K562 (cell line): ENCODE measurements around the gene NRSN2. TPM values are rescaled to one million over a fixed set of nuclear protein-coding genes. Genes with fewer than 3 reads are reported as not detected.
A peak's percentile ranks its signal among the peaks of the same experiment; 100 is the strongest.

Source experiments
- BCLAF1 ChIP-seq, 2 experiments: fragments of 450-650 bp in 1 of 2; IDR thresholded peaks; 2 replicates each; pipeline ENCODE4 v1.6.1; 2011 to 2017; ENCODE audit warnings: low read depth in 2 of 2, antibody characterized with exemption in 1 of 2, borderline replicate concordance in 1 of 2, low read length in 1 of 2, mild to moderate bottlenecking in 1 of 2, mixed read lengths in 1 of 2; ENCODE audit not compliant: control insufficient read depth in 1 of 2
- CCNT2 ChIP-seq: IDR thresholded peaks from 2 replicates; pipeline ENCODE4 v1.6.1; 2011; ENCODE audit warnings: borderline replicate concordance, low read depth, mild to moderate bottlenecking, moderate library complexity, mixed read lengths, low read length; ENCODE audit not compliant: insufficient read length; ENCODE audit errors: extremely low read depth
- ERF ChIP-seq: fragments of 450-650 bp; formaldehyde crosslinking; IDR thresholded peaks from 2 replicates; pipeline ENCODE4 v1.4.0; 2020; ENCODE audit warnings: mild to moderate bottlenecking, mixed read lengths
- ESRRA ChIP-seq: fragments of 450-650 bp; IDR thresholded peaks from 2 replicates; pipeline ENCODE4 v1.6.1; 2014; ENCODE audit warnings: low read depth, mild to moderate bottlenecking, moderate library complexity, borderline replicate concordance
- FOXM1 ChIP-seq, 2 experiments: fragments of 450-650 bp in 1 of 2; sonication (generic) in 1 of 2; formaldehyde crosslinking in 1 of 2; IDR thresholded peaks; 2 replicates each; pipeline versions ENCODE4 v1.6.1 to v1.9.0; 2017 to 2022; ENCODE audit warnings: low read depth in 2 of 2, mild to moderate bottlenecking in 2 of 2, missing genetic modification reagents in 1 of 2, moderate library complexity in 1 of 2
- HCFC1 ChIP-seq: IDR thresholded peaks from 2 replicates; pipeline ENCODE4 v1.6.1; 2012; ENCODE audit warnings: low read depth, low read length, improper control_type of control experiment
- ILF3 ChIP-seq: fragments of 450-650 bp; IDR thresholded peaks from 2 replicates; pipeline ENCODE4 v1.6.1; 2018; ENCODE audit warnings: antibody characterized with exemption, mild to moderate bottlenecking, moderate library complexity, borderline replicate concordance
- THAP12 ChIP-seq: fragments of 250-450 bp; sonication (Bioruptor Pico); IDR thresholded peaks from 2 replicates; pipeline ENCODE4 v1.9.0; 2021; ENCODE audit warnings: mild to moderate bottlenecking, inconsistent platforms
- XRCC3 ChIP-seq: fragments of 450-650 bp; IDR thresholded peaks from 2 replicates; pipeline ENCODE4 v1.6.1; 2017; ENCODE audit warnings: mild to moderate bottlenecking, moderate library complexity
- ZBTB9 ChIP-seq: fragments of 450-650 bp; formaldehyde crosslinking; IDR thresholded peaks from 2 replicates; pipeline ENCODE4 v1.4.0; 2020; ENCODE audit warnings: mild to moderate bottlenecking, moderate library complexity
- ZNF12 ChIP-seq: sonication (generic); formaldehyde crosslinking; IDR thresholded peaks from 2 replicates; pipeline ENCODE4 v1.4.0; 2020; ENCODE audit warnings: mild to moderate bottlenecking, missing genetic modification reagents
- ZNF121 ChIP-seq: sonication (generic); formaldehyde crosslinking; conservative IDR thresholded peaks from 2 replicates; pipeline ENCODE4 v1.8.0; 2022; ENCODE audit warnings: missing genetic modification reagents
- ZNF668 ChIP-seq: fragments of 250-450 bp; sonication (Bioruptor Pico); IDR thresholded peaks from 2 replicates; pipeline ENCODE4 v1.8.0; 2022; ENCODE audit warnings: mild to moderate bottlenecking, inconsistent platforms
- polyA plus RNA-seq, 8 experiments: library from polyadenylated mRNA; depleted of rRNA in 4 of 8; stranded (reverse) in 5 of 8; unstranded in 3 of 8; fragments of >200 nt; fragmentation: Nextera tagmentation in 2 of 8; fragmentation: Illumina TruSeq in 1 of 8; extraction: Ambion mirVana in 2 of 8; extraction: Trizol in 1 of 8; gene quantifications; 2 replicates each; pipeline versions ENCODE4 v1.2.1 to v1.2.3, GENCODE V29; 2011 to 2014; ENCODE audit warnings: inconsistent platforms in 1 of 8, missing spikeins in 1 of 8
- total RNA-seq, 7 experiments: library from RNA; depleted of rRNA in 6 of 7; stranded (reverse); fragments of >200 nt in 6 of 7; fragmentation: Illumina TruSeq in 2 of 7; extraction: Trizol in 2 of 7; gene quantifications; 2 replicates each; pipeline versions ENCODE4 v1.2.1 to v1.2.3, GENCODE V29; 2011 to 2021; ENCODE audit warnings: low replicate concordance in 1 of 7
- TF ChIP-seq, protein P1 (sequence below), 2 experiments: fragments of 450-650 bp in 1 of 2; sonication (generic) in 1 of 2; formaldehyde crosslinking in 1 of 2; IDR thresholded peaks in 1 of 2; conservative IDR thresholded peaks in 1 of 2; 2 replicates each; pipeline versions ENCODE4 v1.6.1 to v1.8.1; 2016 to 2023; ENCODE audit warnings: mild to moderate bottlenecking in 2 of 2, moderate library complexity in 2 of 2, inconsistent platforms in 1 of 2, missing genetic modification reagents in 1 of 2
- TF ChIP-seq, protein P2 (sequence below): fragments of 250-450 bp; sonication (Bioruptor Pico); IDR thresholded peaks from 2 replicates; pipeline ENCODE4 v1.8.0; 2022; ENCODE audit warnings: inconsistent platforms

Gene NRSN2
- total and polyA plus RNA-seq, 9 of the 15 experiments (the other 6 are each of a cell fraction or from before 2014, with no cell fraction given), result 7.5 to 29.7 (median 11.1) TPM

DNA sequence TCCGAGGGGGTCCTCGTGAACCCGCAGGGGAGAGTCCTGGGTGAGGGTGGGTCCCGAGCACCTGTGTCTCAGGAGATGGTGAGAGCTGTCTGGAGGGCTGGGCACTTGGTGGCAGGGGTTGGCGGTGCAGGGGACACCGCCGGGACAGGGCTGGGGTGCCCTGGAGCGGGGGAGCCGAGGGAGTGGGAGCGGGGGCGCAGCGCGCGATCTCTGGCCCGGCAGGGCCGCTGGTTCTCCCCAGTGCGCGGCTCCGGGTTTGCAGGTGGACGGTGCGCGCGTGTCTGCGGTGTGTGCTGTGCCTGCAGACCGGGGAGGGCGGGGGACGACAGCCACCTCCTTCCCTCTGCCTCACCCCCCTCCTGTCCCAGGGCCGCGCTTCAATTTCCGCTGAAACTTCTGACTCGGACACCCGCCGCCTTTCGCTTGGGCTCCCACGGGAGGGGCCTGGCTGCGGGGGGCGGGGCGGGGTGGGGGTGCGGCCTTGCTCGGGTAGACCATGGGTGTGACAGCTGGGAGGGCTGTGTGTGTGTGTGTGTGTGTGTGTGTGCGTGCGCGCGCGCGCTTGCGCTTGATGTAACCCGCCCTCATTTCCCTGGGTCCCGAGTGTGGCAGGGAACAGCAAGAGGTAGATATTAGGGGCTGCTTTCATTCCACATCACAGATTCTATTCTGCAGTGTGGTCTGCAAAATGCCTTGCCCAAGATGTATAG is 34.8 kb downstream of the NRSN2 start (continued):
- TF ChIP-seq ZNF668 (CRISPR knock-in tag) (no peak), FOXM1 (IDR thresholded peaks at IDR 0.05; ENCODE audit: low read depth) (no peak), FOXM1 (CRISPR knock-in tag; IDR thresholded peaks at IDR 0.05; ENCODE audit: low read depth) (no peak), ZNF12 (CRISPR knock-in tag) (no peak), CCNT2 (peak; percentile 76), XRCC3 (no peak), ERF (0 out of 2 replicates have a peak, but pooled peaks have one; percentile 75), BCLAF1 (IDR thresholded peaks at IDR 0.05; ENCODE audit: borderline replicate concordance in 1 of 2, control insufficient read depth in 1 of 2, low read depth in 2 of 2, low read length in 1 of 2) (no peak), ZBTB9 (peak; percentile 86), ZNF121 (CRISPR knock-in tag) (no peak), ESRRA (peak; percentile 30; the same call in 1 of the 2 replicates), THAP12 (peak; percentile 13; the same call in 1 of the 2 replicates), HCFC1 (peak; percentile 33; the same call in 1 of the 2 replicates), ILF3 (no peak)
- TF ChIP-seq, protein P1, sequence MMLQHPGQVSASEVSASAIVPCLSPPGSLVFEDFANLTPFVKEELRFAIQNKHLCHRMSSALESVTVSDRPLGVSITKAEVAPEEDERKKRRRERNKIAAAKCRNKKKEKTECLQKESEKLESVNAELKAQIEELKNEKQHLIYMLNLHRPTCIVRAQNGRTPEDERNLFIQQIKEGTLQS (IDR thresholded peaks at IDR 0.05), result no peak
- TF ChIP-seq, protein P1 (CRISPR knock-in tag; conservative IDR thresholded peaks at IDR 0.05), result no peak
- TF ChIP-seq, protein P2, sequence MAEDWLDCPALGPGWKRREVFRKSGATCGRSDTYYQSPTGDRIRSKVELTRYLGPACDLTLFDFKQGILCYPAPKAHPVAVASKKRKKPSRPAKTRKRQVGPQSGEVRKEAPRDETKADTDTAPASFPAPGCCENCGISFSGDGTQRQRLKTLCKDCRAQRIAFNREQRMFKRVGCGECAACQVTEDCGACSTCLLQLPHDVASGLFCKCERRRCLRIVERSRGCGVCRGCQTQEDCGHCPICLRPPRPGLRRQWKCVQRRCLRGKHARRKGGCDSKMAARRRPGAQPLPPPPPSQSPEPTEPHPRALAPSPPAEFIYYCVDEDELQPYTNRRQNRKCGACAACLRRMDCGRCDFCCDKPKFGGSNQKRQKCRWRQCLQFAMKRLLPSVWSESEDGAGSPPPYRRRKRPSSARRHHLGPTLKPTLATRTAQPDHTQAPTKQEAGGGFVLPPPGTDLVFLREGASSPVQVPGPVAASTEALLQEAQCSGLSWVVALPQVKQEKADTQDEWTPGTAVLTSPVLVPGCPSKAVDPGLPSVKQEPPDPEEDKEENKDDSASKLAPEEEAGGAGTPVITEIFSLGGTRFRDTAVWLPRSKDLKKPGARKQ (CRISPR knock-in tag), result no peak
